SH-SY5Y (cell line): Measurements from ENCODE around the gene CHMP2A.

Experiments
- GATA2 ChIP-seq: IDR thresholded peaks from 2 replicates; pipeline ENCODE4 v1.6.1; 2011; ENCODE audit warnings: mild to moderate bottlenecking, low read depth, low read length
- GATA3 ChIP-seq: IDR thresholded peaks from 2 replicates; pipeline ENCODE4 v1.6.1; 2011; ENCODE audit warnings: low read depth, mild to moderate bottlenecking, low read length, moderate library complexity

- TF ChIP-seq GATA2 = no peak
- no peak for TF ChIP-seq GATA3
These were observed 1.2 kb upstream of the CHMP2A start for GRCh38 chr19:58555920-58556621.
